CD4-positive, alpha-beta T cell treated with Interferon gamma for 1 hour (primary cell): Measurements from ENCODE around the gene ZNF506.
"Not testable (repeated sequence)": the region's sequence is repeated elsewhere in the genome, so short reads cannot be mapped to it uniquely, and the experiment has no call there.

ENCODE experiments used
- DNase-seq: peaks from one replicate; pipeline ENCODE4 v3.0.0-alpha.2; 2020

Gene ZNF506

DNA sequence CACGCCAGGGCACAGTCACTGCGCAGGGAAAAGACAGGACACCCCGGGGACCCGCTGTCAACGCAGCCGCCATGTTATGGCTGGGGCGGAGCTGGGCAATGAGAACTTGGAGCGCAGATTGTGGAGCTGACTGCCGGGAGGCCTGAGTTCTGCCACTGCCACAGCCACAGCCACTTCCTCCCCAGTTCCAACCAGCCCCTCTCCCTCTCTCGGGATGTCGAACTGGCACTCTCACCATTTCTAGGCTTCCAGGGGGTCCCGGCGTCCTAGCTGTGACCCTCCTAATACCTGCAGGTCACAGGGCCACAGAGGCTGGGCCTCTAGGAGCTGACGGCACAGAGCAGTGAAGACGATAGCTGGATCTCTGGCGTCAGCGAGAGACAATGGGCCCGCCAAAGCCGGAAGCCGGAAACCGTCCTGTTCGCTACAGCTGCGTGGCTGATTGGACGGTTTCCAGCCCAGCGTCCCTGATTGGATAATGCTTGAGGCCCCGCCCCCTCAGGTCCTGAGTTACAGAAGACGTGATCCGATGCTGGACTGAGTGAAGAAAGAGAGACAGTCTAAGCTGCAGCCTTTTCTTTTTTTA, at the start of gene ZNF506:
ZNF506 (minus strand) TSS at position 385 of the 586 bp plus-strand sequence; CDS start at position 238, 147 bp downstream.
- DNase-seq = peak; percentile 97

DNA sequence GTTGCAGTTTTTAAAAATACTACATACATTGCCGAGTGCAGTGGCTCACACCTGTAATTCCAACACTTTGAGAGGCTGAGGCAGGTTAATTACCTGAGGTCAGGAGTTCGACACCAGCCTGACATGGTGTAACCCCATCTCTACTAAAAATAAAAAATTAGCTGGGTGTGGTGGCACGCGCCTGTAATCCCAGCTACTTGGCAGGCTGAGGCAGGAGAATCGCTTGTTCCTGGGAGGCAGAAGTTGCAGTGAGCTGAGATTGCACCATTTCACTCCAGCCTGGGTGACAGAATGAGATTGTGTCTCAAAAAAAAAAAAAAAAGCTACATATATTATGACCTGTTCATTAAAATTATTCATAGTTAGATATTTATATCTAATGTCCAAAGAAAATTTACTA, 48.5 kb upstream of the ZNF506 start:
- DNase-seq = not testable (repeated sequence)

DNA sequence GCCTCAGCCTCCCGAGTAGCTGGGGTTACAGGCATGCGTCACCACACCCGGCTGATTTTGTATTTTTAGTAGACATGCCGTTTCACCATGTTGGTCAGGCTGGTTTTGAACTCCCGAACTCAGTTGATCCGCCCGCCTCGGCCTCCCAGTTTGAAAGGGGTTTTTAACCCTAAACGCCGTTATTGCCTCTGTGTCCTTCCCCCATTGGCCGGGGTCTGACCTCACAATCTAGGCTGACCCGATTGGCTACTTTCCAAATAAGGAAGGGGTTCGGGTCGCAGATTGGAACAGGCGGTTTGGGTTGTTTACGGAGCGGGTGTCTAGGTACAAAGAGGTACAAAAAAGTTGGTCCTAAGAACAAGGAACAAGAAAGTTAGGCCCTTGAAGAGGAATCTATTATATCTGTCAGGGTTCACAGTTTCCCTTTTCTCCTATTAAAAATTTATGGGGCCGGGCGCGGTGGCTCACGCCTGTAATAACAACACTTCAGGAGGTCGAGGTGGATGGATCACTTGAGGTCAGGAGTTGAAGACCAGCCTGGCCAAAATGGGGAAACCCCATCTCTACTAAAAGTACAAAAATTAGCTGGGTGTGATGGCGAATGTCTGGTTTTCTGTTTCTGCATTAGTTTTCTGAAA, 45.2 kb upstream of the ZNF506 start:
- peak; percentile 73 for DNase-seq

DNA sequence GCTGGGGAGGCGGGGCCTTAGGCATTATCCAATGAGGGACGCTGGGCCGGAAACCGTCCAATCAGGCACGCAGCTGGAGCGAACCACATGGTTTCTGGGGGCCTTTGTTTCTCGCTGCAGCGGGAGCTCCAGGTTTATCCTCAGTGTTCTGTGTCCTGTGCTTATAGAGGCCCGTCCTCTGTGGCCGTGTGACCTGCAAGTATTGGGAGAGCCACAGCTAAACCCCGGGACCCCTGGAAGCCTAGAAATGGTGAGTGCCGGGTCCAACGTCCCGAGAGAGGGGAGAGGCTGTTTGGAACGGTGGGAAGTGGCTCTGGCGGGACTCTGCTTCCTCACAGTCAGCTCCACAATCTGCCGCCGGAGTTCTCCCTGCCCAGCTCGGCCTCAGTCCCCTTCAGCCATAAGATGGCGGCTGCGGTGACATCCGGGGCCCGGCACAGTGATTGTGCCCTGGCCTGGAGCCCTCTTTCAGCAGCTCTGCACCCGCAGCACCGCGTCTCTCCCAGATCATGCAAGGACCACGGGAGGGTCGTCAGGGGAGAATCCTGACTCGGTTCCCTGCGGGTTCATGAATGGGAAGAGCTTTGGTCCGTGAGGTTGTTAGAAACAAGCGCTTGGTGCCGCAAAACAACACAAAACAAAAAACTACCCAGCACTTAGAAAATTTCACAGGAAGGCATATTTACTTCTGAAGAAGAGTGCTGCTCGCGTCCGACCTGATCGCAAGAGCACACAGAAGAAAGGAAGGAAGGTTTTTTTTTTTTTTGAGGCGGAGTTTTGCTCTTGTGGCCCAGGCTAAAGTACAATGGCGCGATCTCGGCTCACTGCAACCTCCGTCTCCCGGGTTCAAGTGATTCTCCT, 44.4 kb upstream of the ZNF506 start, which contains the start of gene ZNF253:
ZNF253 (plus strand) TSS at position 133 of the 861 bp plus-strand sequence; CDS start at position 248, 115 bp downstream.
- peak; percentile 92 for DNase-seq

DNA sequence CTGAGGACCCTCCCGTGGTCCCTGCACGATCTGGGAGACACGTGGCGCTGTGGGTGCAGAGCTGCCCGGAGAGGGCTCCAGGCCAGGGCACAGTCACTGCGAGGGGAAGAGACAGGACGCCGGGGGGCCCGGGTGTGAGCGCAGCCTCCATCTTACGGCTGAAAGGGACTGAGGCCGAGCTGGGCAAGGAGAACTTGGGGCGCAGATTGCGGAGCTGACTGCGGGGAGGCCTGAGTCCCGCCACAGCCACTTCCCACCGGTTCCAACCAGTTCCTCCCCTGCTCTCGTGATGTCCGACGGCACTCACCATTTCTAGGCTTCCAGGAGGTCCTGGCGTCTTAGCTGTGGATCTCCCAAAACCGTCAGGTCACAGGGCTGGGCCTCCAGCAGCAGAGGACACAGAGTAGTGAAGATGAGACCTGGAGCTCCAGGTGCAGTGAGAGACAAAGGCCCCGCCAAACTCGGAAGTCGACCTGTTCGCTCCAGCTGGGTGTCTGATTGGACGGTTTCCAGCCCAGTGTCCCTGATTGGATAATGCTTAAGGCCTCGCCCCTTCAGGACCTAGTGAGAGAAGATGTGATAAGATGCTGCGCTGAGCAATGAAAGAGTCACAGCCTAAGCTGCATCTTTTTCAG, 39.3 kb upstream of the ZNF506 start:
- DNase-seq = peak; percentile 79

DNA sequence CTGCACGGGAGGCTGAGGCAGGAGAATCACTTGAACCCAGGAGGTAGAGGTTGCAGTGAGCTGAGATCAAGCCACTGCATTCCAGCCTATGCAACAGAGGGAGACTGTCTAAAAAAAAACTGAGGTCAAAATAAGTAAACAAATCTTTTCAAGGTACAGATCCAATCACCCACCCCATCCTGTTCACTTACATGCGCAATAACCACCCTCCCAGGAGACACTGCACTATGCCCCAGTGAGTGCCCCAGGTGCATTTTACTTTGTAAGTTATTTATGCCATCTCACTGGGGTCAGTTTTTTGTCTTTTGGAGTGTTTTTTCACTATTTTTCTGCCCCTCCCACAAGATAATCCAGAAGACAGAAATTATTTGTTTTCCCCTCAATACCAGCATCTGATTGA, 37.2 kb upstream of the ZNF506 start:
- no peak for DNase-seq

DNA sequence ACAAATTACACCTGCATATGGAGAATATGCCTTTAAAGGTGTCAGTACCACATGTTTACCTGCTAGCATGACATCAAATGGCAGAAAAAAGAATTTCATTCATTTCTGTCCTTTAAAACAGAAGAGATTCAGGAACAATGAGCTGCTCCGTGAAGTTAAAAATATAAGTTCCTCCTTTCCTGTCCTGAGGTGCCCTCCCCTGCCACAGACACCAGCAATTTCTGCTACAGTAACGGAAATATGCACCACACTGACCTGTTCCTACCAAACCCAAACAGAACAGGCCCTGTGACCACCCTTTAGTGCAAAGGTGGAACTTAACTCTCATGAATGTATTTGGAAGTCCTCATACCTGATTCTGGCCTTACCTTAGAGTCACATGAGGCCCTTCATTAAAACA, 30.2 kb upstream of the ZNF506 start:
- not testable (repeated sequence) for DNase-seq

DNA sequence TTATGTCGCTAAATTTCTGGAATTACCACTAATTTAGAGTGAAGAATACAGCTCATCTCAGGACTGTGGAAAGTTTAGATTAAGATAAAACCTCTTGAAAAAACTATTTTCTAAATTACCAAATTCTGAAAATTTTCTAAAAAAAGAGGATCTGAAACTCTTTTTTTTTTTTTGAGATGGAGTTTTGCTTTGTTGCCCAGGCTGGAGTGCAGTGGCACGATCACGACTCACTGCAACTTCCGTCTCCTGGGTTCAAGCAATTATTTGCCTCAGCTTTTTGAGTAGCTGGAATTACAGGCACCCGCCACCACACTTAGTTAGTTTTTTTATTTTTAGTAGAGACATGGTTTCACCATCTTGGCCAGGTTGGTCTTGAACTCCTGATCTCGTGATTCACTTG, 27.5 kb upstream of the ZNF506 start:
- DNase-seq = no peak

DNA sequence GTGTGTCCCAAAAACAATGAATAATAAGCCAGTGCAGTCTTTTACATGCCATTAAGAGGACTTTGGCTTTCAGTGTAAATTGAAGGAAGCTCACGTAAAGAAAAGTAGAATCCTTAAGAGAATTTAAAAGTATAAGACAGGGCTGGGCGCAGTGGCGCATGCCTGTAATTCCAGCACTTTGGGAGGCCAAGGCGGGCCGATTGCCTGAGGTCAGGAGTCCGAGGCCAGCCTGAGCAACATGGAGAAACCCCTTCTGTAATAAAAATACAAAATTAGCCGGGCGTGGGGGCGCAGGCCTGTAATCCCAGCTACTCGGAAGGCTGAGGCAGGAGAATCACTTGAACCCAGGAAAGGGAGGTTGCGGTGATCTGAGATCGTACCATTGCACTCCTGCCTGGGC, 26.2 kb upstream of the ZNF506 start:
- no peak for DNase-seq

DNA sequence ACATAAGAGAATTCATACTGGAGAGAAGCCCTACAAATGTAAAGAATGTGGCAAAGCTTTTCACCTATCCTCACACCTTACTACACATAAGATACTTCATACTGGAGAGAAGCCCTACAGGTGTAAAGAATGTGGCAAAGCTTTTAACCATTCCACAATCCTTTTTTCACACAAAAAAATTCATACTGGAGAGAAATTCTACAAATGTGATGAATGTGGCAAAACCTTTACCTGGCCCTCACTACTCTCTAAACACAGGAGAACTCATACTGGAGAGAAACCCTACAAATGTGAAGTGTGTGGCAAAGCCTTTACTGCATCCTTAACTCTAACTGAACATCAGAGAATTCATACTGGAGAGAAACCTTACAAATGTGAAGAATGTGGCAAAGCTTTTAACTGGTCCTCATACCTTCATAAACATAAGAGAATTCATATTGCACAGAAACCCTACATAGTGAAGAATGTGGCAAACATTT, 14.0 kb upstream of the ZNF506 start:
- DNase-seq = no peak

DNA sequence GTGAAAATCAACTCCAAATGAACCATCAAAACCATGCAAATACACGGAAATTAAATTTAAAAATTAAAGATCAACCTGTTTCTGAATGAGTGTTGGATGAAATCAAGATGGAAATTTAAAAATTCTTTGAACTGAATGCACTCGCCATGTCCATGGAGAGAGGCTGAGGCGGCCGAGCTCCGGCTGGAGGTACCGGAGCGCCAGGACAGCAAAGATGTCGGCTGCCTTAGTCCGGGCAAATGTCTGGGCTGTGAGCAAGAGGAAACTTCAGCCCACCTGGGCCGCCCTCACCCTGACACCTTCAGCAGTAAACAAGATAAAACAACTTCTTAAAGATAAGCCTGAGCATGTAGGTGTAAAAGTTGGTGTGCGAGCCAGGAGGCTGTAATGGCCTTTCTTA, 5.3 kb upstream of the ZNF506 start:
- no peak for DNase-seq

DNA sequence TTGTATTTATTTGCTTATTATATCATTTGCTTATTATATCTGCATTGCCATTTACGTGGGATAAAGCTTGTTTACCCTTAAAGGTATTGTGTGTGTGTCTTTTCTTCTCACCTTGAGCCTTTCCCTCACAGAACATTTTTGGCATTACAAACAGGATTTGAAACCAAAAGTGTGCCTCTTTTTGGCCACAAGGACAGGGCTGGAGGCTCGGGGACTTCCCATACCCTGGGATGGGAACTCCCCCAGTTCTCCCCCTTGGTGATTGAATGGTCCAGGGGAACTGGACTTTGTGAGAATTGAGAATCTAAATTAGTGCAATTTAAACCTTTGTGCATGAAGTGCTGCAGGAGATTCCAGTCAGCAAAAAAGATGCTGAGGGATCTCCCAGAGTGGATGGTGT, 2.4 kb upstream of the ZNF506 start:
- no peak for DNase-seq

DNA sequence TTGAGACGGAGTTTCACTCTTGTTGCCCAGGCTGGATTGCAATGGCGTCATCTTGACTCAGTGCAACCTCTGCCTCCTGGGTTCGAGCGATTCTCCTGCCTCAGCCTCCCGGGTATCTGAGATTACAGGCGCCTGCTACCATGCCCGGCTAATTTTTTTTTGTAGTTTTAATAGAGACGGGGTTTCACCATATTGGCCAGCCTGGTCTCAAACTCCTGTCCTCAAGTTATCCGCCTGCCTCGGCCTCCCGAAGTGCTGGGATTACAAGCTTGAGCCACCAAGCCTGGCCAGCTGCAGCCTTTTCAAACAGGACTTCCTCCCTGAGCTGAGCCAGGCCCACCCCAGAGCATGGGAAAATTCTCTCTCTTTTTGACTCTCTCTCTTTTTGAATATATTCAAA, 426 bp upstream of the ZNF506 start:
- DNase-seq = not testable (repeated sequence)

DNA sequence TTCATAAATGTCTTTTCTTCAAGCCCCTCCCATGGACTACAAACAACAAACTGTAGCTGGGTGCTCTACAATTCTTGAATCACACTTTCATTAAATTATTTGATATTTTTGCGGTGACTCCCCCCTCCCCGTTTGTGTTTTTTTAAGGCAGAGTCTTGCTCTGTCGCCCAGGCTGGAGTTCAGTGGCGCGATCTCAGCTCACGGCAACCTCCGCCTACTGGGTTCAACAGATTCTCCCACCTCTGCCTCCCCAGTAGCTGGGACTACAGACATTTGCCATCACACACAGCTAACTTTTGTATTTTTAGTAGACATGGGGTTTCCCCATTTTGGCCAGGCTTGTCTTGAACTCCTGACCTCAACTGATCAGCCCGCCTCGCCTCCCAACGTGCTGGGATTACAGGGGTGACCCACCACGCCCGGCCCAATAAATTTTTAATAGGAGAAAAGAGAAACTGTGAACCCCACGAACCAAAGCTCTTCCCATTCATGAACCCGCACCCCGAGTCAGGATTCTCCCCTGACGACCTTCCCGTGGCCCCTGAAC, 703 bp downstream of the ZNF506 start:
- DNase-seq = peak; percentile 16

DNA sequence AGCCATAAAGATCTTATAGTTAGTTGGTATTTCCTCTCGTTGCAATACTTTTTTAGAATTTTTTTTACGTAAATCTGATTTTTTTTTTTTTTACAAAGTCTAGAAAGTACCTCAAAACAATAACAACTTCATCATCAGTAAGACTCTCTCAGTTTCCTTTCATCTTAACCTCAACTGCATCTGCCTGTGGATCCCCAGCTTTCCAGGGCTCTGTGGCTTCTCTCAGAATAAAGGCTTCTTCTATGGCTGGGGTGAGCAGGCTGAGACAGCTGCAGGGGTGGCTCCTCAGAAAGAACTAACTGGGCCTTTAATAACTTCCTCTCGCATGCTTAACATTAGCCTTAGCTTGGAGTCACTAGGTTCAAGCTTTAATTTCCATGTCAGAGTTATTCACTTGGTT, 4.2 kb downstream of the ZNF506 start:
- peak; percentile 72 for DNase-seq

DNA sequence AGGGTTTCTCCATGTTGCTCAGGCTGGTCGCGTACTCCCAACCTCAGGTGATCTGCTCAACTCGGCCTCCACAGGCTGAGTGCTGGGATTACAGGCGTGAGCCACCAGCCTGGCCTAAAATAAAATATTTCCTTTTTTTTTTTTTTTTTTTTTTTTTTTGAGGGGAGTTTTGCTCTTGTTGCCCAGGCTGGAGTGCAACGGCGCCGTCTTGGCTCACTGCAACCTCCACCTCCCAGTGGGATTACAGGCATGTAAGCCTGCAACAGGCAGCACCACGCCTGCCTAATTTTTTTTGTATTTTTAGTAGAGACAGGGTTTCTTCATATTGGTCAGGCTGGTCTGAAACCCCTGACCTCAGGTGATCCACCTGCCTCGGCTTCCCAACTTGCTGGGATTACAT, 4.9 kb downstream of the ZNF506 start:
- DNase-seq = no peak

DNA sequence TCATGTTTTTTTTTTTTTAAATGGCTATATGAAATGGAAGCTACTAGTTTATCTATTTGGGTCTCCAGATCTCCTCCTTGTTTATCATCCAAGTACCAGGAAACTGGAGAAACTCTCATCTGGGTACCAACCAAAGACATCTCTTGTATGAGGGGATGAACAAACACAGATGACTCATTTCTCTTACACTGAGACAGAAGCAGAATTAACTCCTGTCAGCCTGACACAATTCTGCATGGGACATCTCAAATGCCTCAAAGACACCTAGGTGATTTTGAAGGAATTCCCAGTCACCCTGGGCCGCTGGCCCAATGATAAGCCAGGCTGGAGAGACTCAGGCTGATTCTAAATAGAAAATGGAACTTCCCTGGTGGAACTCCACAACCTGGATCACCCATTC, 9.6 kb downstream of the ZNF506 start:
- DNase-seq = not testable (repeated sequence)

DNA sequence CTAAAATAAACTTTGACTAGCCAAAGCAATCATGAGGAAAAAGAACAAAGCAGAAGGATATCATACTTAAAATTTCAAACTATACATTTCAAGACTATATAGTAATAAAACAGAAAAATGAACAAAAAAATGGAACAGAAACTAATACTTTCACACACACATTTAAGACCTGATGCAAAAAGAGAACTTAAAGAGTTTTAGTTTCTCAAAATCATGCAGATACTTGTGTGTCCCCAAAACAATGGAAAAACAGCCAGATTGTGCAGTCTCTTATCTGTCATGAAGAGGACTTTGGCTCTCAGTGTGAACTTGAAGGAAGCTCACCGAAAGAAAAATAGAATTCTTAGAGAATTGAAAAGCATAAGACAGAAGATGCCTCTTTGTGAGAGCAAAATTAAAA, 16.1 kb downstream of the ZNF506 start:
- DNase-seq = no peak

DNA sequence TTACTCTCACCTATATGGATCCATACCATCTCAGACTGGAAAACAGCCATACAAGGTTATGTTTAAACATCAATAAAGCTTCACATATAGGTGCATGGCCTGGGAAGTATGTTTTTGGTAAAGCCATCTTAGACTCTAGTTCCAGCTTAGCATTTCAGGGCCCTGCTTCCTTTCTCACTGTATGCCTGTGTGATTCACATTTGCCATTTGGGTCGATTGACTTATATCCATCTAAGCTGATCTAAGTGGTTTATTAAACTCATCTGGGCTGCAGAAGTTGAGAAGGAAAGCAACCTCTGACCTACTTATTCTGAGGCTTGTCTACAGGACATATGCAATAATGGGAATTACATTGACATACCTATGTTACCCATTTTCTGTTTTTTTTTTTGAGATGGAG, 33.5 kb downstream of the ZNF506 start:
- no peak for DNase-seq

DNA sequence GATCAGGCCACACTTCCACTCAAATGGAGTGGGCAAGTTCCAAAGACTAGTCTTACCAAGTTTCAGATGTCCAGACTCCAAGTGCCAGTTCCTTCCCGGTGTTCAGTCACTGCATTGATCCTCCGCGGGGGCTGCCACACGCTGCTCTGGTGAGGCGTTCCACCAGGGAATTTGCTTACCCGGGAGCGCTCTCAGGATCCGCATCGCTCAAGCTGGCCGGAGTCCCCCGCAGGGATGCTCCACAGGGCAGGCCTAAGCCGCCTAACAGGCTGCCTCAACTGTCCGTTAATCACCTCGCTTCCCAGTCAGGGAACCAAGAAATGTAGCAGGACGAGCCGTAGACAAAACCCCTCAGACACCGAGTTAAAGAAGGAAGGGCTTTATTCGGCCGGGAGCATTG, 36.1 kb downstream of the ZNF506 start:
- DNase-seq = not testable (repeated sequence)

DNA sequence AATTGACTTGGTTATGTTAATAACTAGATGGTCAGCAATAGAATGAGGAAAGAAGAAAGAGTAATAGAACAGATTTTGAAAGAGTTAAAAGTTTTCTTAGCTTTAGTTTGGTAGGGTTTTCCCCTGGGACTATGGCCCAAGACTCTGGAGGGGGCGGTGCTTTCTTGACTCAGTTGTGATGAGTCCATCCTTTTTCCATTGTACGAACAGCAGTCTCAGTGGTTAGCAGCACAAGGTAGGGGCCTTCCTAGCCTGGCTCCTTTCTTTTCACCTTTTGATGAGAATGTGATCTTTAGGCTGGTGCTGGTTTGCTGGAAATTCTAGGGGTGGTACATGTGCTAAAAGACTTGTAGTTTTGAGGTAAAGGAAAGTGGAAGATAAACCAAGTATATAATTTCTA, 38.8 kb downstream of the ZNF506 start:
- no peak for DNase-seq

DNA sequence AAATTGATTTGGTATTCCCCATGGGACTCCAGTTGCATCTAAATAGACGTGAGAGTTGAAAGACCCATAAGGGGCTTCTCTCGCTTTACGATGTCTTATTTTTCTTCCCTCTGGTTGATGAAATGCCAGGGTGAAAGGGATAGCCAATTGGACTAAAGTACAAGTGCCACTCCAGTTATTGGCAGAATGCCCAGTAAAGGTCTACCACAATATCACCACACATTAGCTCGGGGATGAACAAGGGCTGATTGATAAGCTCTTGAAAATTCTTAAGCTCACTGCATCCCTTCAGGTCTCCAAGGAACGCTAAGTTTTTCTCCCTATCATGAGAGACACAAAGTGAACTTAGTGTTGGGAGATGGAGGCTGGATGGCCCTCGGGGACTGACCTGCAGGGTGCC, 39.8 kb downstream of the ZNF506 start:
- DNase-seq = not testable (repeated sequence)

DNA sequence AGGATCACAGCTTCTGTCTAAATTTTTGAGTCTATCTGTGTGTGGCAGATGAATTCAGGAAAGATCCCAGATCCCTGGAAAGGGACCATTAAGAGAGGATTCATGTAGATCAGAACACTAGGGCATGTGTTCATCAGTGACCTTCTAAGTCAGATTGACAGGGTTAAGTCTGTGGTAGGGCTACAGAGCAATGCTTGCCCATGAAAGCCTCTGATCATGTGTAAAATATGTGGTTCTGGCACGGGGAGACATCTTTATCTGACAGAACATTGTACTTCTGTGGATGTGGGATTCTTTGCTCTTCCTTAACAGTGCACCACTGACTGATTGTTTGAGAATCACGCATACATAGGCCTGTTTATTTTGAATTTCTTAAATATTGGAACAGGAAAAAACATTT, 42.9 kb downstream of the ZNF506 start:
- DNase-seq = no peak
